C4-2B (cell line): Measurements from ENCODE around the gene SESN2.

Experiments used
- CTCF ChIP-seq: fragments of 450-650 bp; conservative IDR thresholded peaks from 2 replicates; pipeline ENCODE4 v1.5.1; 2017; ENCODE audit warnings: mild to moderate bottlenecking
- ZFX ChIP-seq: fragments of 450-650 bp; IDR thresholded peaks from 2 replicates; pipeline ENCODE4 v1.6.1; 2017

GRCh38 chr1:28278763-28279162 is 19.4 kb downstream of the SESN2 start:
- TF ChIP-seq CTCF (no peak), ZFX (no peak)
